ENCODE data around the gene PCYT2.
"Not testable (repeated sequence)": the region's sequence is repeated elsewhere in the genome, so short reads cannot be mapped to it uniquely, and the experiment has no call there.

The PCYT2 gene

GRCh38 chr17:81918832-81919545, 7.8 kb upstream of the PCYT2 start:
- H3K4me3 ChIP-seq (ENCODE audit: low read length) = peak overlapping the region; percentile 45
- peak; percentile 60 for DNase-seq (ENCODE audit: low read depth, low spot score)

GRCh38 chr17:81918333-81918669, 7.1 kb upstream of the PCYT2 start:
- H3K4me3 ChIP-seq (ENCODE audit: low read length) = peak overlapping the region; percentile 45
- DNase-seq (ENCODE audit: low read depth, low spot score) = not testable (repeated sequence)

- peak; percentile 65 for DNase-seq (ENCODE audit: low read depth, low spot score)
- H3K4me3 ChIP-seq (ENCODE audit: low read length) = peak within 1 kb of the TSS; percentile 76
Measured at GRCh38 chr17:81917565-81918332, 6.5 kb upstream of the PCYT2 start, which contains the start of gene SIRT7. Gene SIRT7 (minus strand): TSS chr17:81918176. CDS start chr17:81918131, 45 bp downstream.

- peak overlapping the region; percentile 76 for H3K4me3 ChIP-seq (ENCODE audit: low read length)
- no peak for DNase-seq (ENCODE audit: low read depth, low spot score)
Measured at GRCh38 chr17:81916234-81917001, 5.2 kb upstream of the PCYT2 start.

- DNase-seq (ENCODE audit: low read depth, low spot score) = no peak
- H3K4me3 ChIP-seq (ENCODE audit: low read length) = no peak overlapping the region
Measured at GRCh38 chr17:81915331-81915730, 4.1 kb upstream of the PCYT2 start.

GRCh38 chr17:81914103-81914850, 3.1 kb upstream of the PCYT2 start:
- DNase-seq (ENCODE audit: low read depth, low spot score) = no peak
- H3K4me3 ChIP-seq (ENCODE audit: low read length) = no peak overlapping the region

GRCh38 chr17:81913394-81914102, 2.3 kb upstream of the PCYT2 start:
- no peak overlapping the region for H3K4me3 ChIP-seq (ENCODE audit: low read length)
- DNase-seq (ENCODE audit: low read depth, low spot score) = no peak

- no peak overlapping the region for H3K4me3 ChIP-seq (ENCODE audit: low read length)
- DNase-seq (ENCODE audit: low read depth, low spot score) = no peak
Measured at GRCh38 chr17:81912441-81913309, 1.5 kb upstream of the PCYT2 start.

GRCh38 chr17:81911969-81912368, 770 bp upstream of the PCYT2 start:
- H3K4me3 ChIP-seq (ENCODE audit: low read length) = no peak overlapping the region
- DNase-seq (ENCODE audit: low read depth, low spot score) = no peak

GRCh38 chr17:81910840-81911276, 341 bp downstream of the PCYT2 start:
- DNase-seq (ENCODE audit: low read depth, low spot score) = no peak

GRCh38 chr17:81909966-81910839, 996 bp downstream of the PCYT2 start:
- peak overlapping the region; percentile 71 for H3K4me3 ChIP-seq (ENCODE audit: low read length)
- DNase-seq (ENCODE audit: low read depth, low spot score) = no peak

More at GRCh38 chr17:81910840-81911276, 341 bp downstream of the PCYT2 start:
- H3K4me3 ChIP-seq (ENCODE audit: low read length) = peak overlapping the region; percentile 71

GRCh38 chr17:81909231-81909630, 2.0 kb downstream of the PCYT2 start:
- DNase-seq (ENCODE audit: low read depth, low spot score) = no peak
- no peak overlapping the region for H3K4me3 ChIP-seq (ENCODE audit: low read length)

- no peak for DNase-seq (ENCODE audit: low read depth, low spot score)
- H3K4me3 ChIP-seq (ENCODE audit: low read length) = no peak overlapping the region
Measured at GRCh38 chr17:81908793-81909192, 2.4 kb downstream of the PCYT2 start.

GRCh38 chr17:81907219-81908145, 3.7 kb downstream of the PCYT2 start:
- no peak overlapping the region for H3K4me3 ChIP-seq (ENCODE audit: low read length)
- DNase-seq (ENCODE audit: low read depth, low spot score) = no peak

- DNase-seq (ENCODE audit: low read depth, low spot score) = no peak
- H3K4me3 ChIP-seq (ENCODE audit: low read length) = no peak overlapping the region
Measured at GRCh38 chr17:81906476-81907218, 4.6 kb downstream of the PCYT2 start.

Measured in Jurkat, Clone E6-1 (cell line).